HCT116 (cell line): ENCODE measurements around the gene NECAB2.
"Not testable (repeated sequence)": the region's sequence is repeated elsewhere in the genome, so short reads cannot be mapped to it uniquely, and the experiment has no call there.

ENCODE experiments used
- CEBPB ChIP-seq: IDR thresholded peaks from 2 replicates; pipeline ENCODE4 v1.6.1; 2012; ENCODE audit warnings: low read depth
- TF ChIP-seq, protein P1 (sequence below), 3 experiments: fragments of 200-600 bp in 1 of 3; sonication (generic) in 1 of 3; IDR thresholded peaks in 2 of 3; conservative IDR thresholded peaks in 1 of 3; 2 replicates each; pipeline ENCODE4 v1.5.1; 2012 to 2017; ENCODE audit warnings: low read depth in 2 of 3, low read length in 2 of 3, antibody characterized with exemption in 1 of 3, borderline replicate concordance in 1 of 3, control low read depth in 1 of 3, mild to moderate bottlenecking in 1 of 3, mixed read lengths in 1 of 3, mixed run types in 1 of 3, moderate library complexity in 1 of 3; ENCODE audit not compliant: insufficient read depth in 1 of 3

DNA sequence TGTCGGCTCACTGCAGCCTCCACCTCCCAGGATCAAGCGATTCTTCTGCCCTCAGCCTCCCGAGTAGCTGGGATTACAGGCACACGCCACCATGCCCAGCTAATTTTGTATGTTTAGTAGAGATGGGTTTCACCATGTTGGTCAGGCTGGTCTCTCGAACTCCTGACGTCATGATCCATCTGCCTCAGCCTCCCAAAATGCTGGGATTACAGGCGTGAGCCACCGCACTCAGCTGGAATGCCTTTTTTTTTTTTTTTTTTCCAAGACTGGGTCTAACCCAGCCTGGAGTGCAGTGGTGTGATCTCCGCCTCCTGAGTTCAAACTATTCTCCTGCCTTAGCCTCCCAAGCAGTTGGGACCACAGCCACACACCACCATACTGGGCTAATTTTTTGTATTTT lies 26.5 kb upstream of the NECAB2 start:
- TF ChIP-seq, protein P1, sequence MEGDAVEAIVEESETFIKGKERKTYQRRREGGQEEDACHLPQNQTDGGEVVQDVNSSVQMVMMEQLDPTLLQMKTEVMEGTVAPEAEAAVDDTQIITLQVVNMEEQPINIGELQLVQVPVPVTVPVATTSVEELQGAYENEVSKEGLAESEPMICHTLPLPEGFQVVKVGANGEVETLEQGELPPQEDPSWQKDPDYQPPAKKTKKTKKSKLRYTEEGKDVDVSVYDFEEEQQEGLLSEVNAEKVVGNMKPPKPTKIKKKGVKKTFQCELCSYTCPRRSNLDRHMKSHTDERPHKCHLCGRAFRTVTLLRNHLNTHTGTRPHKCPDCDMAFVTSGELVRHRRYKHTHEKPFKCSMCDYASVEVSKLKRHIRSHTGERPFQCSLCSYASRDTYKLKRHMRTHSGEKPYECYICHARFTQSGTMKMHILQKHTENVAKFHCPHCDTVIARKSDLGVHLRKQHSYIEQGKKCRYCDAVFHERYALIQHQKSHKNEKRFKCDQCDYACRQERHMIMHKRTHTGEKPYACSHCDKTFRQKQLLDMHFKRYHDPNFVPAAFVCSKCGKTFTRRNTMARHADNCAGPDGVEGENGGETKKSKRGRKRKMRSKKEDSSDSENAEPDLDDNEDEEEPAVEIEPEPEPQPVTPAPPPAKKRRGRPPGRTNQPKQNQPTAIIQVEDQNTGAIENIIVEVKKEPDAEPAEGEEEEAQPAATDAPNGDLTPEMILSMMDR (IDR thresholded peaks at IDR 0.05 in 2 of 3, conservative IDR thresholded peaks at IDR 0.05 in 1 of 3; ENCODE audit: borderline replicate concordance in 1 of 3, insufficient read depth in 1 of 3, low read depth in 2 of 3, low read length in 2 of 3), result not testable (repeated sequence)
- TF ChIP-seq CEBPB, result not testable (repeated sequence)
